Measurements from ENCODE around the gene PPP2R5E.
"Not testable (repeated sequence)": the region's sequence is repeated elsewhere in the genome, so short reads cannot be mapped to it uniquely, and the experiment has no call there.

Gene PPP2R5E

GRCh38 chr14:63543000-63543825 is at the start of gene PPP2R5E:
Gene PPP2R5E (minus strand): TSS chr14:63543377. CDS start chr14:63539685, 3,692 bp downstream.
- peak; percentile 91 to 95 for DNase-seq (ENCODE audit: low read depth in 2 of 2)

- not testable (repeated sequence) for DNase-seq (ENCODE audit: low read depth in 2 of 2)
Measured at GRCh38 chr14:63583046-63583445, 39.9 kb upstream of the PPP2R5E start.

- DNase-seq (ENCODE audit: low read depth in 2 of 2), result no peak
Measured at GRCh38 chr14:63581491-63581890, 38.3 kb upstream of the PPP2R5E start.

- DNase-seq (ENCODE audit: low read depth in 2 of 2), result no peak
Measured at GRCh38 chr14:63578300-63578699, 35.1 kb upstream of the PPP2R5E start.

GRCh38 chr14:63573581-63573980 is 30.4 kb upstream of the PPP2R5E start:
- no peak for DNase-seq (ENCODE audit: low read depth in 2 of 2)

- no peak for DNase-seq (ENCODE audit: low read depth in 2 of 2)
Measured at GRCh38 chr14:63565448-63565847, 22.3 kb upstream of the PPP2R5E start.

GRCh38 chr14:63564318-63564717 is 21.1 kb upstream of the PPP2R5E start:
- DNase-seq (ENCODE audit: low read depth in 2 of 2), result no peak

- DNase-seq (ENCODE audit: low read depth in 2 of 2), result no peak
Measured at GRCh38 chr14:63563370-63564026, 20.3 kb upstream of the PPP2R5E start.

- DNase-seq (ENCODE audit: low read depth in 2 of 2), result no peak
Measured at GRCh38 chr14:63562405-63562804, 19.2 kb upstream of the PPP2R5E start.

GRCh38 chr14:63555572-63555971 is 12.4 kb upstream of the PPP2R5E start:
- DNase-seq (ENCODE audit: low read depth in 2 of 2), result peak in 1 of 2 donors; percentile 8

- DNase-seq (ENCODE audit: low read depth in 2 of 2), result no peak
Measured at GRCh38 chr14:63551332-63551731, 8.2 kb upstream of the PPP2R5E start.

- DNase-seq (ENCODE audit: low read depth in 2 of 2), result no peak
Measured at GRCh38 chr14:63547798-63548335, 4.7 kb upstream of the PPP2R5E start.

- DNase-seq (ENCODE audit: low read depth in 2 of 2), result no peak
Measured at GRCh38 chr14:63545431-63545830, 2.3 kb upstream of the PPP2R5E start.

- no peak for DNase-seq (ENCODE audit: low read depth in 2 of 2)
Measured at GRCh38 chr14:63544591-63545299, 1.6 kb upstream of the PPP2R5E start.

GRCh38 chr14:63543826-63544406 is 739 bp upstream of the PPP2R5E start:
- no peak for DNase-seq (ENCODE audit: low read depth in 2 of 2)

GRCh38 chr14:63542231-63542999 is 762 bp downstream of the PPP2R5E start:
- DNase-seq (ENCODE audit: low read depth in 2 of 2), result no peak

- no peak for DNase-seq (ENCODE audit: low read depth in 2 of 2)
Measured at GRCh38 chr14:63535918-63536317, 7.3 kb downstream of the PPP2R5E start.

GRCh38 chr14:63533474-63533873 is 9.7 kb downstream of the PPP2R5E start:
- DNase-seq (ENCODE audit: low read depth in 2 of 2), result no peak

- DNase-seq (ENCODE audit: low read depth in 2 of 2), result no peak
Measured at GRCh38 chr14:63524537-63525155, 18.5 kb downstream of the PPP2R5E start.

- no peak for DNase-seq (ENCODE audit: low read depth in 2 of 2)
Measured at GRCh38 chr14:63523735-63524426, 19.3 kb downstream of the PPP2R5E start.
